Naive thymus-derived CD4-positive, alpha-beta T cell (primary cell): ENCODE measurements around the gene GPS1. TPM values are rescaled to one million over a fixed set of nuclear protein-coding genes. Genes with fewer than 3 reads are reported as not detected.

Experiments
- ATAC-seq: fragments of 150-1000 bp; cut with Tn5 transposase; 2 replicates; pipeline ENCODE4 v1.10.0; 2021; ENCODE audit warnings: mild to moderate bottlenecking, moderate library complexity
- CTCF ChIA-PET: fragments of 350-600 bp; sonication (Branson Sonifier 250); formaldehyde crosslinking; loops from one replicate; lab custom pipeline; 2021; ENCODE audit warnings: antibody characterized with exemption; lab: Charles Lee
- POLR2A ChIA-PET: fragments of 350-600 bp; sonication (Branson Sonifier 250); formaldehyde crosslinking; loops from one replicate; lab custom pipeline; 2021; ENCODE audit warnings: antibody characterized with exemption, inconsistent platforms; lab: Charles Lee
- DNase-seq, 9 donors: peaks; one replicate each; pipeline versions ENCODE4 v3.0.0 to v3.0.0-alpha.2; 2020 to 2022; ENCODE audit warnings: mixed read lengths in 1 of 9
- H3K27ac ChIP-seq: one replicate; pipeline ENCODE4 v1.7.0; 2013; ENCODE audit warnings: mild to moderate bottlenecking, low read depth, low read length, moderate library complexity
- H3K27me3 ChIP-seq, 2 donors: one replicate each; pipeline ENCODE4 v1.7.0; 2013; ENCODE audit warnings: low read length in 2 of 2, mild to moderate bottlenecking in 2 of 2, moderate library complexity in 2 of 2; ENCODE audit not compliant: control insufficient read depth in 2 of 2, insufficient read depth in 2 of 2
- H3K36me3 ChIP-seq, 3 experiments: 1 replicate in 2 of 3; 2 replicates in 1 of 3; pipeline ENCODE4 v1.7.0; 2013; ENCODE audit warnings: low read length in 3 of 3, mild to moderate bottlenecking in 3 of 3, moderate library complexity in 1 of 3; ENCODE audit not compliant: insufficient read depth in 3 of 3, control insufficient read depth in 2 of 3
- H3K4me1 ChIP-seq, 2 donors: one replicate each; pipeline ENCODE4 v1.7.0; 2013; ENCODE audit warnings: low read length in 2 of 2, mild to moderate bottlenecking in 2 of 2, moderate library complexity in 1 of 2; ENCODE audit not compliant: control insufficient read depth in 2 of 2, insufficient read depth in 2 of 2
- H3K4me3 ChIP-seq: 2 replicates; pipeline ENCODE4 v1.7.0; 2013; ENCODE audit warnings: mild to moderate bottlenecking, low read length
- H3K9me3 ChIP-seq, 3 experiments: 1 replicate in 2 of 3; 2 replicates in 1 of 3; pipeline ENCODE4 v1.7.0; 2013; ENCODE audit warnings: low read length in 3 of 3; ENCODE audit not compliant: control insufficient read depth in 2 of 3
- H3K27ac Mint-ChIP-seq, 9 donors: one replicate each; pipeline ENCODE4 v1.8.0; 2020 to 2022; ENCODE audit warnings: mixed read lengths in 9 of 9, mild to moderate bottlenecking in 8 of 9, moderate library complexity in 5 of 9, inconsistent platforms in 2 of 9
- H3K27me3 Mint-ChIP-seq, 5 donors: one replicate each; pipeline ENCODE4 v1.8.0; 2021 to 2022; ENCODE audit warnings: mixed read lengths in 5 of 5, mild to moderate bottlenecking in 1 of 5
- H3K36me3 Mint-ChIP-seq, 5 donors: one replicate each; pipeline ENCODE4 v1.8.0; 2020 to 2022; ENCODE audit warnings: mixed read lengths in 5 of 5, mild to moderate bottlenecking in 3 of 5, inconsistent platforms in 1 of 5
- H3K4me1 Mint-ChIP-seq, 7 donors: one replicate each; pipeline ENCODE4 v1.8.0; 2020 to 2022; ENCODE audit warnings: mixed read lengths in 7 of 7, mild to moderate bottlenecking in 3 of 7, inconsistent platforms in 1 of 7
- H3K4me3 Mint-ChIP-seq, 10 donors: one replicate each; pipeline ENCODE4 v1.8.0; 2020 to 2022; ENCODE audit warnings: mild to moderate bottlenecking in 10 of 10, mixed read lengths in 10 of 10, moderate library complexity in 6 of 10, inconsistent platforms in 2 of 10
- H3K9me3 Mint-ChIP-seq, 11 donors: one replicate each; pipeline ENCODE4 v1.8.0; 2020 to 2022; ENCODE audit warnings: mixed read lengths in 11 of 11, mild to moderate bottlenecking in 4 of 11, inconsistent platforms in 1 of 11, moderate library complexity in 1 of 11
- intact Hi-C, 2 donors: fragments of 100-400 bp; cut with micrococcal nuclease; formaldehyde crosslinking; loops; one replicate each; pipeline ENCODE4 v1.15.1; 2023
- polyA plus RNA-seq, 2 donors: library from polyadenylated mRNA; unstranded; fragments of 300-500 nt; fragmentation: Illumina TruSeq; gene quantifications; one replicate each; pipeline ENCODE4 v1.2.3, GENCODE V29; 2021
- total RNA-seq, 6 experiments: library from RNA in 5 of 6; stranded (reverse) in 5 of 6; gene quantifications; 1 replicate in 5 of 6; 2 replicates in 1 of 6; pipeline ENCODE4 v1.2.3 and lab custom pipeline; 2021 to 2026

Gene GPS1
- total and polyA plus RNA-seq, 7 experiments from 2014 or later, result 68.3 to 124 (median 82.6) TPM

DNA sequence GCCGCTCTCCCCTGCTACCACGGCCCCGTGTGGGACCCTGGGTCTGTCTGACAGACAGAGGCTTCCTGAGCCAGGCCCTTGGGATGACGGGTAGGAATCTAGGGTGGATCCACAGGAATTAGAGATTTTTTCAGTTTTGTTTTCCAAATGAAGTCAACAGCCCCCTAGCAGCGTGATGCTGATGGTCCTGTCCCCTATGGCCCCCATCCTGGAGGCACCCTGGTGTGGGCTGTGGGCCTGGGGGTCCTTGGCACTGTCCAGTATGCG is 44.5 kb upstream of the GPS1 start:
- Histone ChIP-seq H3K27me3 (no peaks in the 10 kb centered on the region), H3K4me3 (no peak overlapping the region), H3K9me3 (no peaks in the 10 kb centered on the region), H3K27ac (no peak overlapping the region), H3K4me1 (no peaks in the 10 kb centered on the region), H3K36me3 (peaks cover 0 to 9% (median 0%) of the 10 kb centered on the region in 3 experiments)
- CTCF ChIA-PET, result no interaction called here
- peaks cover 0 to 3% (median 0%) of the 10 kb centered on the region in 7 donors for H3K4me1 Mint-ChIP-seq
- intact Hi-C loops, result no loop called here
- H3K36me3 Mint-ChIP-seq, result no peaks in the 10 kb centered on the region
- DNase-seq (no peak), ATAC-seq (no peak)
- no peaks in the 10 kb centered on the region for H3K27me3 Mint-ChIP-seq
- H3K27ac Mint-ChIP-seq, result no peak overlapping the region
- H3K4me3 Mint-ChIP-seq, result no peak overlapping the region
- H3K9me3 Mint-ChIP-seq, result no peaks in the 10 kb centered on the region
- POLR2A ChIA-PET, result no interaction called here

DNA sequence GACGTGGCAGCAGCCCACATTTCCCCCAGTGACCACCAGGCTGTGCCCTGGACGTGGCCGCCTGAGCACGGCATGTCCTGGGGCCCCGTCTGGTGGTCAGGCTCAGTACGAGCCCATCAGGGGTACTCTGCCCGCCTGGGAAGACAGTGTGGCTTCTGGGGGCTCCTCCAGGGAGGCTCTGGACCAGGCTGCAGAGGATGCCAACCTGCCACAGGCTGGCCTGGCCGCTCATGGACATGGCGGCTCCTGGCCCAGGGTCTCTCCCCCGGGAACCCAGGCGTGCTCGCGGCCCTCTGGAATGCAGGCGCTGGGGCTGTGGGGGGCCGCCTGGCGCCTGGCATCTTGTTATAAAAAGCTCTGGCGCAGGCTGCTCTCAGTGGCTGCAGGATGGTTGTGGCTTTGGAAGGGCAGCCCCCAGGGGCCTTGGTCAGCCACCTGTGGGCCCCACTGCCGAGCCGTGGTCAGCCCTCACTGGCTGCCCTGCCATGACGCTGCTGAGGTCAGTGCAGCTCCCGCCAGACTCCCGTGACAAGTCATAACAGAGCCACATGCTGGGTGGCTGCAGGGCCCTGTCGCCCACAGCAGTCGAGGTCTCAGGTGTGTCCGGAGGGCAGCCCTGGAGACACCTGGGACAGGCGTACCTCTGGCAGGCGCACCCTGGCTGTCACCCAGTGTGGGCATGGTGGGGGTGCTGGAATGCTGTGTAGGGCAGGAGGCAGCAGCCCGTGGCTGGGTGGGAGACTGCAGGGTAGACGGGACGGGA is 44.0 kb upstream of the GPS1 start:
- H3K27me3 Mint-ChIP-seq, result no peaks in the 10 kb centered on the region
- H3K27me3 ChIP-seq, result no peaks in the 10 kb centered on the region
- ChIA-PET POLR2A (no interaction called here), CTCF (no interaction called here)
- peaks cover 0 to 3% (median 0%) of the 10 kb centered on the region in 7 donors for H3K4me1 Mint-ChIP-seq
- H3K9me3 Mint-ChIP-seq, result no peaks in the 10 kb centered on the region
- H3K27ac Mint-ChIP-seq, result no peak overlapping the region
- no peaks in the 10 kb centered on the region for H3K36me3 Mint-ChIP-seq
- H3K4me3 Mint-ChIP-seq, result no peak overlapping the region
- intact Hi-C loops, result no loop called here
- no peak for DNase-seq
- H3K4me3 ChIP-seq, result no peak overlapping the region
- no peak overlapping the region for H3K27ac ChIP-seq
- H3K36me3 ChIP-seq, result peaks cover 0 to 10% (median 0%) of the 10 kb centered on the region in 3 experiments
- ATAC-seq, result no peak
- H3K4me1 ChIP-seq, result no peaks in the 10 kb centered on the region
- no peaks in the 10 kb centered on the region for H3K9me3 ChIP-seq

DNA sequence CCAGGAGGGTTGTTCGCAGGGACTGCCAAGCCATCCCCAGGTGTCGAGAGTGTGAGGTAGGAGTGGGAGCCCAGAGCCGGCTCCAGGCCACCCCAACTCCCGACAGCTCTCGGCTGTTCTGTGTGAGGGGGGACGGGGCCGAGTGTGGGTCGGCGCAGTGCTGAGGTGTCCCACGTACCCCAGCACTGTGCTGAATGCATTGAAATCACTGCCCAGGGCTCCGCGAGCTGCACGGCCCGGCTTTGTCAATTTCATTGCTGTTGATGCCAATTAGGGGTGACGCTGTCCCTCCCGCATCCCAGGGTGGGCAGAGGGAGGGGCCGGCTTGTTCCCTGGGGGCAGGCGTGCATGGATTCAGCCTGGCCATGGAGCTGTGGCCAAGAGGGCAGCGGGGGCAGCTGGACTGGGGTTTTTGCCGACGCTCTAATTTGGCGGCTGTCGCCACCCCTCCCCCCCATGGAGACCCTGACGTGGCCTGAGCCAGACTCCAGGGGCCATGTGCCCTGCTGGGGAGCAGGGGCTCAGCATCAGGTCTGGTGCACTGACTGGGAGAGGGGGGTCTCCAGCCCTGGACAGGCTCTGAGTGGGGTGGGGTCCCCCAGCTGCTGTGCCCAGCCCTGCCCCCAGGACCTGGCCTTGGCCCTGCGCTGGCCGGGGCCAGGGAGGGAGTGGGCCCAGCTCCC is 43.3 kb upstream of the GPS1 start:
- Mint-ChIP-seq H3K9me3 (no peaks in the 10 kb centered on the region), H3K4me1 (peaks cover 0 to 3% (median 0%) of the 10 kb centered on the region in 7 donors), H3K4me3 (no peak overlapping the region), H3K27me3 (no peaks in the 10 kb centered on the region), H3K27ac (no peak overlapping the region), H3K36me3 (no peaks in the 10 kb centered on the region)
- H3K27ac ChIP-seq, result no peak overlapping the region
- H3K9me3 ChIP-seq, result no peaks in the 10 kb centered on the region
- H3K36me3 ChIP-seq, result peaks cover 0 to 10% (median 0%) of the 10 kb centered on the region in 3 experiments
- intact Hi-C loops, result no loop called here
- no peaks in the 10 kb centered on the region for H3K27me3 ChIP-seq
- ATAC-seq, result no peak
- POLR2A ChIA-PET, result interaction anchor here (0.5 to 0.7 kb wide), 2 partner anchors 11 to 145 kb away, joined by 3 read pairs; no protein-coding TSS in a partner anchor
- no peaks in the 10 kb centered on the region for H3K4me1 ChIP-seq
- DNase-seq, result no peak
- no peak overlapping the region for H3K4me3 ChIP-seq
- CTCF ChIA-PET, result no interaction called here

DNA sequence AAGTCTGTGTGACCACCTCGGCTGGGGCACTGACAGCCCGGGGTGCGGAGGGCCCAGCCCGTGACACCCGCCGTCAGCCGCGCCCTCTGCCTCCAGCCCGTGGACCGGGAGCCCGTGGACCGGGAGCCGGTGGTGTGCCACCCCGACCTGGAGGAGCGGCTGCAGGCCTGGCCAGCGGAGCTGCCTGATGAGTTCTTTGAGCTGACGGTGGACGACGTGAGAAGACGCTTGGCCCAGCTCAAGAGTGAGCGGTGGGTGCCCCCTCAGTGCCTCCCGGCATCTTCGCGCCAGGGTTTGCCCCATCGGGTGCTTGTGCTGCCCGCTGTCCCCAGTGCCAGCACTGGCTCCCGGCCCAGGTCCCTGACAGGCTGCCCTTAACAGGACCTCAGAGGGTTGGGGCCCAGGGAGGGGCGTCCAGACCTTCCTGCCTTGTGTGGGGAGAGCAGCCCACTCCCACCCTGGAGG is 42.7 kb upstream of the GPS1 start:
- Mint-ChIP-seq H3K4me1 (peaks cover 0 to 3% (median 0%) of the 10 kb centered on the region in 7 donors), H3K36me3 (no peaks in the 10 kb centered on the region), H3K27me3 (no peaks in the 10 kb centered on the region), H3K9me3 (no peaks in the 10 kb centered on the region), H3K4me3 (no peak overlapping the region), H3K27ac (no peak overlapping the region)
- ChIA-PET CTCF (no interaction called here), POLR2A (interaction anchor here (0.5 to 0.7 kb wide), 2 partner anchors 12 to 145 kb away, joined by 3 read pairs; no protein-coding TSS in a partner anchor)
- Histone ChIP-seq H3K27me3 (no peaks in the 10 kb centered on the region), H3K36me3 (peaks cover 0 to 10% (median 0%) of the 10 kb centered on the region in 3 experiments), H3K9me3 (no peaks in the 10 kb centered on the region), H3K4me1 (no peaks in the 10 kb centered on the region), H3K27ac (no peak overlapping the region), H3K4me3 (no peak overlapping the region)
- DNase-seq (no peak), ATAC-seq (no peak)
- intact Hi-C loops, result no loop called here

DNA sequence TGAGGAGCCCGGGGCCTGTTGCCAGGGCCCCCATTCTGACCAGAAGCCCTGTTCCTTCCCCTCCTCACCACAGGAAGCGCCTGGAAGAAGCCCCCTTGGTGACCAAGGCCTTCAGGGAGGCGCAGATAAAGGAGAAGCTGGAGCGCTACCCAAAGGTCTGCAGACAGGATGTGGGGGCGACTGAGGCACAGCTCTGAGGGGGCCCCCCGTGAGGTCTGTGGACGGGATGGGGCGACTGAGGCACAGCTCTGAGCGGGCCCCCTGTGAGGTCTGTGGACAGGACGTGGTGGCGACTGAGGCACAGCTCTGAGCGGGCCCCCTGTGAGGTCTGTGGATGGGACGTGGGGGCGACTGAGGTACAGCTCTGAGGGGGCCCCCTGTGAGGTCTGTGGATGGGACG is 42.3 kb upstream of the GPS1 start:
- H3K27ac Mint-ChIP-seq, result no peak overlapping the region

DNA sequence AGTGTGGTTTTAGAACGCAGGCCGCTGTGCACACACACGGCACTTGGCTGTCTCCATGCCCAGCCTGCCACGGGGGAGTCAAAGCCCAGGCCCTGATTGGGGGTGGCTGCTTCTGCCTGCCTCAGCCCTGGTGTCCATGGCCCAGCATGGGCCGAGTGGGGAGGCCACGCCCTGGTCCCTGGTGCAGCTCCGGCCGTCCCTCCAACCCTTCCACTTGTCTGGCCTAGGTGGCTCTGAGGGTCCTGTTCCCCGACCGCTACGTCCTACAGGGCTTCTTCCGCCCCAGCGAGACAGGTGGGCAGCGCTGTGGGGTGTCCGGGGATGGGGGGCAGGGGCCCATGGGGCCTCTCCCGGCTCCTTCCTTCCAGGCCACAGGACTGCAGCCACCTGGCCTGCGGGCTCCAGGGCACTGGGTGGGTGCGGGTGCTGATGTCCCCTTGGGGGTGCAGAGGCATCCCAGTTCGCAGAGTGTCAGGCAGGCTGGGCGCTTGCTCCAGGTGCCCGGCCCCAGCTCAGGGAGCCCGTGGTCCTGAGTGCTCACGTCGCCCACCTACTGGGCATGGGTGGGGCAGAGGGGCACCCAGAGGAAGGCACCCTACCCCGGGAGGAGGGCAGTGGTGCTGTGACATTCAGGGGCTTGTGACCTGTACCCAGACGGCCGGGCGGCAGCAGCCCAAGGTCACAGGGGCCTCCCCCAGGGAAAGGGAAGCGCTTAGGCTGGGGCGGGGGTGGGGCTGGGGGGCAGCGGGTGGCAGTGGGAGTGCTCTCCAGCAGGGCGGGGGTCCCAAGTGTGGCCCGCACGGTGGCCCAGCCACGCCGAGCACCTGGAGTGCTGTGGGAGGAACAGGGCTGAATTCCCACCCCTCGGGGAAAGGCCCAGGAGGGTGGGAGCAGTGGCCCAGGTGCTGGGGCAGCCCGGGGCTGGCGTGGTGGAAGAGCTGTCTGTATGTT is 40.8 kb upstream of the GPS1 start:
- ChIA-PET CTCF (no interaction called here), POLR2A (interaction anchor here (0.8 kb wide), 1 partner anchor 286 kb away, joined by 3 read pairs; no protein-coding TSS in a partner anchor)
- H3K4me1 ChIP-seq, result no peaks in the 10 kb centered on the region
- intact Hi-C loops, result no loop called here
- H3K36me3 Mint-ChIP-seq, result no peaks in the 10 kb centered on the region
- no peak overlapping the region for H3K4me3 ChIP-seq
- no peaks in the 10 kb centered on the region for H3K27me3 Mint-ChIP-seq
- ATAC-seq, result no peak
- H3K27ac ChIP-seq, result no peak overlapping the region
- H3K27ac Mint-ChIP-seq, result no peak overlapping the region
- H3K4me3 Mint-ChIP-seq, result no peak overlapping the region
- H3K9me3 Mint-ChIP-seq, result no peaks in the 10 kb centered on the region
- no peaks in the 10 kb centered on the region for H3K27me3 ChIP-seq
- H3K36me3 ChIP-seq, result peaks cover 0 to 10% (median 0%) of the 10 kb centered on the region in 3 experiments
- no peaks in the 10 kb centered on the region for H3K9me3 ChIP-seq
- DNase-seq, result no peak
- peaks cover 0 to 3% (median 0%) of the 10 kb centered on the region in 7 donors for H3K4me1 Mint-ChIP-seq

More for the DNA sequence above, 42.3 kb upstream of the GPS1 start:
- Mint-ChIP-seq H3K4me3 (no peak overlapping the region), H3K27me3 (no peaks in the 10 kb centered on the region), H3K9me3 (no peaks in the 10 kb centered on the region), H3K4me1 (peaks cover 0 to 3% (median 0%) of the 10 kb centered on the region in 7 donors), H3K36me3 (no peaks in the 10 kb centered on the region)
- no peaks in the 10 kb centered on the region for H3K4me1 ChIP-seq
- intact Hi-C loops, result no loop called here
- H3K27ac ChIP-seq, result no peak overlapping the region
- ATAC-seq (no peak), DNase-seq (no peak)
- no peak overlapping the region for H3K4me3 ChIP-seq
- no peaks in the 10 kb centered on the region for H3K27me3 ChIP-seq
- ChIA-PET CTCF (no interaction called here), POLR2A (interaction anchor here (0.5 kb wide), 1 partner anchor 12 kb away, joined by 3 read pairs; no protein-coding TSS in a partner anchor)
- H3K9me3 ChIP-seq, result no peaks in the 10 kb centered on the region
- H3K36me3 ChIP-seq, result peaks cover 0 to 10% (median 0%) of the 10 kb centered on the region in 3 experiments
